Activated T-cell treated with anti-CD3 and anti-CD28 coated beads, Interleukin-2, amount 50 U/mL, for 24 hours (primary cell): Measurements from ENCODE around the gene CX3CL1.

Source experiments
- DNase-seq: peaks from one replicate; pipeline ENCODE4 v3.0.0-alpha.2; 2020
- H3K27ac Mint-ChIP-seq: 2 replicates; pipeline ENCODE4 v1.8.0; 2020; ENCODE audit warnings: mild to moderate bottlenecking, mixed read lengths
- H3K27me3 Mint-ChIP-seq: 2 replicates; pipeline ENCODE4 v1.8.0; 2020; ENCODE audit warnings: mixed read lengths
- H3K36me3 Mint-ChIP-seq: 2 replicates; pipeline ENCODE4 v1.8.0; 2020; ENCODE audit warnings: low read depth, mixed read lengths
- H3K4me1 Mint-ChIP-seq: 2 replicates; pipeline ENCODE4 v1.8.0; 2020; ENCODE audit warnings: low read depth, mixed read lengths
- H3K4me3 Mint-ChIP-seq: 2 replicates; pipeline ENCODE4 v1.8.0; 2020; ENCODE audit warnings: mild to moderate bottlenecking, moderate library complexity, mixed read lengths
- H3K9me3 Mint-ChIP-seq: 2 replicates; pipeline ENCODE4 v1.8.0; 2020; ENCODE audit warnings: mixed read lengths

Gene CX3CL1

GRCh38 chr16:57383276-57384247 lies 11.3 kb downstream of the CX3CL1 start:
- Mint-ChIP-seq H3K36me3 (no peaks in the 10 kb centered on the region), H3K9me3 (no peaks in the 10 kb centered on the region), H3K4me1 (peaks cover 12% of the 10 kb centered on the region), H3K4me3 (no peak overlapping the region), H3K27me3 (no peaks in the 10 kb centered on the region), H3K27ac (no peak overlapping the region)
- no peak for DNase-seq

- H3K27me3 Mint-ChIP-seq = no peaks in the 10 kb centered on the region
- no peak overlapping the region for H3K27ac Mint-ChIP-seq
- no peak for DNase-seq
- H3K9me3 Mint-ChIP-seq = no peaks in the 10 kb centered on the region
- no peaks in the 10 kb centered on the region for H3K36me3 Mint-ChIP-seq
- no peak overlapping the region for H3K4me3 Mint-ChIP-seq
- H3K4me1 Mint-ChIP-seq = peaks cover 12% of the 10 kb centered on the region
These were observed 12.2 kb downstream of the CX3CL1 start for GRCh38 chr16:57384248-57385070.

- no peak for DNase-seq
- H3K9me3 Mint-ChIP-seq = no peaks in the 10 kb centered on the region
- peaks cover 12% of the 10 kb centered on the region for H3K4me1 Mint-ChIP-seq
- no peak overlapping the region for H3K4me3 Mint-ChIP-seq
- H3K36me3 Mint-ChIP-seq = no peaks in the 10 kb centered on the region
- no peak overlapping the region for H3K27ac Mint-ChIP-seq
- no peaks in the 10 kb centered on the region for H3K27me3 Mint-ChIP-seq
These were observed 12.8 kb downstream of the CX3CL1 start for GRCh38 chr16:57385083-57385482.

GRCh38 chr16:57386381-57386951 lies 14.2 kb downstream of the CX3CL1 start:
- Mint-ChIP-seq H3K27me3 (no peaks in the 10 kb centered on the region), H3K36me3 (no peaks in the 10 kb centered on the region), H3K4me1 (peaks cover 5% of the 10 kb centered on the region), H3K9me3 (no peaks in the 10 kb centered on the region), H3K27ac (no peak overlapping the region), H3K4me3 (no peak overlapping the region)
- no peak for DNase-seq

GRCh38 chr16:57387598-57388354 lies 15.5 kb downstream of the CX3CL1 start:
- Mint-ChIP-seq H3K4me1 (peaks cover 4% of the 10 kb centered on the region), H3K9me3 (no peaks in the 10 kb centered on the region)

GRCh38 chr16:57388359-57389086 lies 16.2 kb downstream of the CX3CL1 start:
- Mint-ChIP-seq H3K4me1 (peaks cover 4% of the 10 kb centered on the region), H3K9me3 (no peaks in the 10 kb centered on the region), H3K27me3 (peaks cover 3% of the 10 kb centered on the region), H3K36me3 (no peaks in the 10 kb centered on the region), H3K27ac (peak overlapping the region; percentile 65), H3K4me3 (no peak overlapping the region)
- no peak for DNase-seq

More at GRCh38 chr16:57387598-57388354, 15.5 kb downstream of the CX3CL1 start:
- DNase-seq = no peak
- Mint-ChIP-seq H3K27ac (peak overlapping the region; percentile 29), H3K36me3 (no peaks in the 10 kb centered on the region), H3K27me3 (peaks cover 3% of the 10 kb centered on the region), H3K4me3 (no peak overlapping the region)

- DNase-seq = no peak
- peaks cover 4% of the 10 kb centered on the region for H3K4me1 Mint-ChIP-seq
- no peak overlapping the region for H3K4me3 Mint-ChIP-seq
- H3K9me3 Mint-ChIP-seq = no peaks in the 10 kb centered on the region
- no peaks in the 10 kb centered on the region for H3K36me3 Mint-ChIP-seq
- peaks cover 3% of the 10 kb centered on the region for H3K27me3 Mint-ChIP-seq
- H3K27ac Mint-ChIP-seq = no peak overlapping the region
These were observed 16.8 kb downstream of the CX3CL1 start for GRCh38 chr16:57389087-57389468.

- H3K36me3 Mint-ChIP-seq = no peaks in the 10 kb centered on the region
- H3K9me3 Mint-ChIP-seq = no peaks in the 10 kb centered on the region
- peaks cover 6% of the 10 kb centered on the region for H3K27me3 Mint-ChIP-seq
- peaks cover 4% of the 10 kb centered on the region for H3K4me1 Mint-ChIP-seq
- H3K4me3 Mint-ChIP-seq = no peak overlapping the region
- no peak overlapping the region for H3K27ac Mint-ChIP-seq
- DNase-seq = no peak
These were observed 18.5 kb downstream of the CX3CL1 start for GRCh38 chr16:57390636-57391295.

GRCh38 chr16:57391300-57391699 lies 19.0 kb downstream of the CX3CL1 start:
- no peak overlapping the region for H3K27ac Mint-ChIP-seq
- peaks cover 6% of the 10 kb centered on the region for H3K27me3 Mint-ChIP-seq
- no peak for DNase-seq
- no peak overlapping the region for H3K4me3 Mint-ChIP-seq
- no peaks in the 10 kb centered on the region for H3K9me3 Mint-ChIP-seq
- no peaks in the 10 kb centered on the region for H3K36me3 Mint-ChIP-seq
- H3K4me1 Mint-ChIP-seq = peaks cover 4% of the 10 kb centered on the region

- Mint-ChIP-seq H3K27ac (no peak overlapping the region), H3K4me1 (peaks cover 4% of the 10 kb centered on the region), H3K4me3 (no peak overlapping the region), H3K9me3 (no peaks in the 10 kb centered on the region), H3K27me3 (peaks cover 6% of the 10 kb centered on the region), H3K36me3 (no peaks in the 10 kb centered on the region)
- no peak for DNase-seq
These were observed 19.4 kb downstream of the CX3CL1 start for GRCh38 chr16:57391708-57392107.

GRCh38 chr16:57392694-57393093 lies 20.4 kb downstream of the CX3CL1 start:
- Mint-ChIP-seq H3K4me1 (peaks cover 4% of the 10 kb centered on the region), H3K27me3 (peaks cover 6% of the 10 kb centered on the region)

GRCh38 chr16:57394444-57394843 lies 22.2 kb downstream of the CX3CL1 start:
- Mint-ChIP-seq H3K4me1 (no peaks in the 10 kb centered on the region), H3K27me3 (peaks cover 6% of the 10 kb centered on the region), H3K27ac (no peak overlapping the region), H3K9me3 (no peaks in the 10 kb centered on the region), H3K36me3 (no peaks in the 10 kb centered on the region), H3K4me3 (no peak overlapping the region)
- DNase-seq = no peak

More at GRCh38 chr16:57392694-57393093, 20.4 kb downstream of the CX3CL1 start:
- no peak overlapping the region for H3K4me3 Mint-ChIP-seq
- no peaks in the 10 kb centered on the region for H3K36me3 Mint-ChIP-seq
- no peaks in the 10 kb centered on the region for H3K9me3 Mint-ChIP-seq
- H3K27ac Mint-ChIP-seq = no peak overlapping the region
- DNase-seq = no peak

- Mint-ChIP-seq H3K9me3 (no peaks in the 10 kb centered on the region), H3K36me3 (no peaks in the 10 kb centered on the region), H3K4me3 (no peak overlapping the region), H3K27ac (no peak overlapping the region), H3K27me3 (peaks cover 6% of the 10 kb centered on the region), H3K4me1 (no peaks in the 10 kb centered on the region)
- DNase-seq = no peak
These were observed 22.7 kb downstream of the CX3CL1 start for GRCh38 chr16:57395026-57395425.
